MCF 10A (cell line): ENCODE results near the gene DCUN1D2. TPM values are rescaled to one million over a fixed set of nuclear protein-coding genes. Genes with fewer than 3 reads are reported as not detected.
"Not testable (repeated sequence)": the region's sequence is repeated elsewhere in the genome, so short reads cannot be mapped to it uniquely, and the experiment has no call there.

Experiments
- BruUV-seq: library from RNA; stranded (reverse); fragments of 400-500 nt; replicated peaks from 2 replicates; lab custom pipeline; 2021; lab: Mats Ljungman, UMichigan
- CTCF ChIA-PET: fragments of 300-600 bp; sonication (Branson Sonifier 250); formaldehyde crosslinking; extraction: SDS; loops from one replicate; lab custom pipeline; 2021; ENCODE audit warnings: antibody characterized with exemption, inconsistent platforms; lab: Yijun Ruan, JAX
- POLR2A ChIA-PET: fragments of 300-600, 350-650 bp; sonication (Branson Sonifier 250); formaldehyde crosslinking; extraction: SDS; loops from one replicate; lab custom pipeline; 2020; ENCODE audit warnings: antibody characterized with exemption, inconsistent platforms; lab: Yijun Ruan, JAX
- DNase-seq: peaks from one replicate; pipeline ENCODE4 v3.0.0-alpha.2; 2018; ENCODE audit not compliant: unreplicated experiment
- H3K27ac Mint-ChIP-seq: one replicate; pipeline ENCODE4 v1.8.0; 2022; ENCODE audit warnings: mild to moderate bottlenecking, low read depth, mixed read lengths; ENCODE audit not compliant: unreplicated experiment
- H3K27me3 Mint-ChIP-seq: one replicate; pipeline ENCODE4 v1.8.0; 2022; ENCODE audit warnings: mixed read lengths; ENCODE audit not compliant: insufficient read depth, unreplicated experiment
- H3K36me3 Mint-ChIP-seq: one replicate; pipeline ENCODE4 v1.8.0; 2022; ENCODE audit warnings: mild to moderate bottlenecking, moderate library complexity, mixed read lengths; ENCODE audit not compliant: insufficient read depth, unreplicated experiment
- H3K4me1 Mint-ChIP-seq: one replicate; pipeline ENCODE4 v1.8.0; 2022; ENCODE audit warnings: mixed read lengths; ENCODE audit not compliant: insufficient read depth, unreplicated experiment
- H3K4me3 Mint-ChIP-seq: one replicate; pipeline ENCODE4 v1.8.0; 2022; ENCODE audit warnings: mild to moderate bottlenecking, moderate library complexity, mixed read lengths; ENCODE audit not compliant: unreplicated experiment
- H3K9me3 Mint-ChIP-seq: one replicate; pipeline ENCODE4 v1.8.0; 2022; ENCODE audit warnings: mixed read lengths; ENCODE audit not compliant: unreplicated experiment
- intact Hi-C: fragments of 100-400 bp; cut with micrococcal nuclease; formaldehyde crosslinking; loops from 2 replicates; pipeline ENCODE4 v1.14.1; 2022
- total RNA-seq: library from RNA; stranded (reverse); gene quantifications from 2 replicates; pipeline ENCODE4 v1.2.3, GENCODE V29; 2022
- TF ChIP-seq, protein P1 (sequence below): fragments of 200-600 bp; IDR thresholded peaks from one replicate; pipeline ENCODE4 v1.8.0; 2022; ENCODE audit warnings: antibody characterized with exemption, mild to moderate bottlenecking; ENCODE audit not compliant: unreplicated experiment

DCUN1D2 gene
- total RNA-seq, 1 experiment from 2014 or later: 20.4 TPM

DNA sequence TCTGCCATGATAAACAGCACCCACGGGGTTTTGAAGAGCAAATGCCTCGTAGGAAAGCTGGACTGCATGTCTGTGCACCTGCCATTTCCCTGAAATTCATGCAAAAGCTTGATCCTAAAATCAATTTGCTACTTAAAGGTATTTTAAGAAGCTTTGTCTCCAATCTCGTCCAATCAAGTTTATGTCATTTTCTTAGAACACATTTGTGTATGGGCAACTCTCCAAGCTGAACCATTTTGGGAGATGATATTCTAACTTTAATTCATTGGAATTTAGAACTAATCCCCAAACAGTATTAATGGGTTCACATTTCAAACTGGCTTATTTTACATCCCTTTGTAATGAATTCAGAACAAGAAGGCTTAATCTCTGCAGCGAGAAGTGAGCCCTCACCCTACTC lies 38.0 kb downstream of the DCUN1D2 start:
- ChIA-PET POLR2A (interaction anchor here (0.6 to 1.1 kb wide), 2 partner anchors 37 to 42 kb away, joined by 3 to 5 read pairs; no protein-coding TSS in a partner anchor), CTCF (interaction anchor here (0.7 kb wide), 1 partner anchor 45 kb away, joined by 4 read pairs; no protein-coding TSS in a partner anchor)
- no peaks in the 10 kb centered on the region for H3K27me3 Mint-ChIP-seq
- BruUV-seq: no TSS peak
- DNase-seq: no peak
- H3K4me1 Mint-ChIP-seq: peaks cover 6% of the 10 kb centered on the region
- H3K4me3 Mint-ChIP-seq: no peak overlapping the region
- no peak overlapping the region for H3K27ac Mint-ChIP-seq
- TF ChIP-seq, protein P1, sequence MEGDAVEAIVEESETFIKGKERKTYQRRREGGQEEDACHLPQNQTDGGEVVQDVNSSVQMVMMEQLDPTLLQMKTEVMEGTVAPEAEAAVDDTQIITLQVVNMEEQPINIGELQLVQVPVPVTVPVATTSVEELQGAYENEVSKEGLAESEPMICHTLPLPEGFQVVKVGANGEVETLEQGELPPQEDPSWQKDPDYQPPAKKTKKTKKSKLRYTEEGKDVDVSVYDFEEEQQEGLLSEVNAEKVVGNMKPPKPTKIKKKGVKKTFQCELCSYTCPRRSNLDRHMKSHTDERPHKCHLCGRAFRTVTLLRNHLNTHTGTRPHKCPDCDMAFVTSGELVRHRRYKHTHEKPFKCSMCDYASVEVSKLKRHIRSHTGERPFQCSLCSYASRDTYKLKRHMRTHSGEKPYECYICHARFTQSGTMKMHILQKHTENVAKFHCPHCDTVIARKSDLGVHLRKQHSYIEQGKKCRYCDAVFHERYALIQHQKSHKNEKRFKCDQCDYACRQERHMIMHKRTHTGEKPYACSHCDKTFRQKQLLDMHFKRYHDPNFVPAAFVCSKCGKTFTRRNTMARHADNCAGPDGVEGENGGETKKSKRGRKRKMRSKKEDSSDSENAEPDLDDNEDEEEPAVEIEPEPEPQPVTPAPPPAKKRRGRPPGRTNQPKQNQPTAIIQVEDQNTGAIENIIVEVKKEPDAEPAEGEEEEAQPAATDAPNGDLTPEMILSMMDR: no peak
- intact Hi-C loops: no loop called here
- no peaks in the 10 kb centered on the region for H3K9me3 Mint-ChIP-seq
- peaks cover 43% of the 10 kb centered on the region for H3K36me3 Mint-ChIP-seq

DNA sequence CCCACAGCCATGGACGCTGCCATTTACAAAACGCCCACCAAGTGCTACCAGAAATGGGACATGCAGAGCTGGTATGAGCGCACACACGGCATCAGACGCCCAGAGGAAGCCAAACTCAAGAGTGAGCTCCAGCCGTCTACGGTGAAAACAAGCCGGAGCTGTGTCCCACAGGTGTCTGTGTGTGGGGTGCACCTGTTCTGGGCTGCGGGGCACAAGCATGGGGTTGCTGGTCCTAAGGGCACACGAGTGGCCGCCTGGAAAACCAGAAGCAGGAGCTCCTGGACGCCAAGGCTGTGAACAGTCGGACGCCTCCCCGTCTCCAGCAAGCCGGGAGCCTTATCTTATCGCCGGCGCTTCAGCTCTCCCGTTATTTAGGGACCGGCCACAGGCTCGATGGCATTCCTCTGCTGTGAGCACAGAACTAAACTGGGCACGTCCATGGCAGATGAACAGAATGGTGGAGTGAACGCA lies 38.5 kb downstream of the DCUN1D2 start:
- TF ChIP-seq, protein P1: no peak
- Mint-ChIP-seq H3K9me3 (no peaks in the 10 kb centered on the region), H3K27ac (no peak overlapping the region), H3K36me3 (peaks cover 38% of the 10 kb centered on the region), H3K4me1 (peaks cover 6% of the 10 kb centered on the region), H3K4me3 (no peak overlapping the region), H3K27me3 (no peaks in the 10 kb centered on the region)
- CTCF ChIA-PET: no interaction called here
- intact Hi-C loops: no loop called here
- POLR2A ChIA-PET: interaction anchor here (1.1 kb wide), 1 partner anchor 37 kb away, joined by 5 read pairs; no protein-coding TSS in a partner anchor
- no peak for DNase-seq
- no TSS peak for BruUV-seq

DNA sequence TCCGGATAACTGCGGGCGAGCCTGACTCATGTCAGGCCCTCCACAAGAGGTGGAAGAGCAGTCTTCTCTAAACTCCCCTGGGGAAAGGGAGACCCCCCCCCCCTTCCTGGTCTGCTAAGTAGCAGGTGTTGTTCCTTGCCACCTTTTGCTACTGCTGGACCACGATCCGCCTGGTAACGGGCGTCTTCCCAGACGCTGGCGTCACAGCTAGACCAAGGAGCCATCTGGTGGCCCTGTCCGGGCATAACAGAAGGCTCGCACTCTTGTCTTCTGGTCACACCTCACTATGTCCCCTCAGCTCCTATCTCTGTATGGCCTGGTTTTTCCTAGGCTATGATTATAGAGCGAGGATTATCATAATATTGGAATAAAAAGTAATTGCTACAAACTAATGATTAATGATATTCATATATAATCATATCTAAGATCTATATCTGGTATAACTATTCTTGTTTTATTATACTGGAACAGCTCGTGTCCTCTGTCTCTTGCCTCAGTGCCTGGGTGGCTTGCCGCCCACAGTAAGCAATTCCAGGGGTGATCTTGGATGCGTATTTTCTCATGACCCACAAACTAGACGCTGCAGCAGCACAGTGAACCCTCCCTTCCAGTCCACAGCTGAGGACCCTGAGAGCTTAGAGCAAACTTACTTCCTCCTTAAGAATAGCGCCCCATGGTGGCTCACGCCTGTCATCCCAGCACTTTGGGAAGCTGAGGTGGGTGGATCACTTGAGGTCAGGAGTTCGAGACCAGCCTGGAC lies 39.5 kb downstream of the DCUN1D2 start:
- H3K36me3 Mint-ChIP-seq: peaks cover 32% of the 10 kb centered on the region
- DNase-seq, H3K9me3 Mint-ChIP-seq, H3K4me3 Mint-ChIP-seq, BruUV-seq, H3K27me3 Mint-ChIP-seq, intact Hi-C loops, H3K27ac Mint-ChIP-seq, H3K4me1 Mint-ChIP-seq: not testable (repeated sequence)
- CTCF ChIA-PET: interaction anchor here (0.6 kb wide), 2 partner anchors 18 to 365 kb away, joined by 3 to 5 read pairs; no protein-coding TSS in a partner anchor
- POLR2A ChIA-PET: interaction anchor here (0.6 to 1.2 kb wide), 2 partner anchors 21 to 33 kb away, joined by 3 to 5 read pairs; no protein-coding TSS in a partner anchor

DNA sequence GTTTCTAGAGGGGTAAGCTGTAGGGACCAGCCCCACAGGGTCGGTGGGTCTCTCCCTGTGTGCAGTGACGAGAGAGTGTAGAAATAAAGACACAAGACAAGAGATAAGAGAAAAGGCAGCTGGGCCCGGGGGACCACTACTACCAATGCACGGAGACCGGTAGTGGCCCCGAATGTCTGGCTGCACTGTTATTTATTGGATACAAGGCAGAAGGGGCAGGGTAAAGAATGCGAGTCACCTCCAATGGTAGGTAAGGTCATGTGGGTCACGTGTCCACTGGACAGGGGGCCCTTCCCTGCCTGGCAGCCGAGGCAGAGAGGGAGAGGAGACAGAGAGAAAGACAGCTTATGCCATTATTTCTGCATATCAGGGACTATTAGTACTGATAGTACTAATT lies 40.2 kb downstream of the DCUN1D2 start:
- peak overlapping the region; percentile 85 for H3K4me3 Mint-ChIP-seq
- intact Hi-C loops, H3K9me3 Mint-ChIP-seq, H3K27me3 Mint-ChIP-seq, DNase-seq, BruUV-seq, H3K4me1 Mint-ChIP-seq, H3K27ac Mint-ChIP-seq: not testable (repeated sequence)
- peaks cover 25% of the 10 kb centered on the region for H3K36me3 Mint-ChIP-seq
- ChIA-PET POLR2A (interaction anchor here (0.6 to 1.2 kb wide), 4 partner anchors 21 to 40 kb away, joined by 3 to 5 read pairs (median 4); partner anchors contain the start of gene DCUN1D2), CTCF (interaction anchor here (0.6 to 1.0 kb wide), 2 partner anchors 19 to 28 kb away, joined by 3 to 5 read pairs; no protein-coding TSS in a partner anchor)
